GM12865 (cell line): Measurements from ENCODE around the gene KCNJ9.
A peak's percentile ranks its signal among the peaks of the same experiment; 100 is the strongest.

Experiments
- DNase-seq: peaks from one replicate; pipeline ENCODE4 v3.0.0; 2010; ENCODE audit warnings: low read depth
- H3K4me3 ChIP-seq: 2 replicates; pipeline ENCODE4 v1.5.1; 2011; ENCODE audit warnings: mild to moderate bottlenecking, low read depth, low read length, control low read depth
- TF ChIP-seq, protein P1 (sequence below): IDR thresholded peaks from 2 replicates; pipeline ENCODE4 v1.5.1; 2011; ENCODE audit warnings: low read length, control low read depth, low read depth, inconsistent platforms; ENCODE audit not compliant: insufficient read depth; ENCODE audit errors: missing control alignments

The KCNJ9 gene

GRCh38 chr1:160075836-160076235 lies 5.5 kb upstream of the KCNJ9 start:
- H3K4me3 ChIP-seq, result no peak overlapping the region
- TF ChIP-seq, protein P1, sequence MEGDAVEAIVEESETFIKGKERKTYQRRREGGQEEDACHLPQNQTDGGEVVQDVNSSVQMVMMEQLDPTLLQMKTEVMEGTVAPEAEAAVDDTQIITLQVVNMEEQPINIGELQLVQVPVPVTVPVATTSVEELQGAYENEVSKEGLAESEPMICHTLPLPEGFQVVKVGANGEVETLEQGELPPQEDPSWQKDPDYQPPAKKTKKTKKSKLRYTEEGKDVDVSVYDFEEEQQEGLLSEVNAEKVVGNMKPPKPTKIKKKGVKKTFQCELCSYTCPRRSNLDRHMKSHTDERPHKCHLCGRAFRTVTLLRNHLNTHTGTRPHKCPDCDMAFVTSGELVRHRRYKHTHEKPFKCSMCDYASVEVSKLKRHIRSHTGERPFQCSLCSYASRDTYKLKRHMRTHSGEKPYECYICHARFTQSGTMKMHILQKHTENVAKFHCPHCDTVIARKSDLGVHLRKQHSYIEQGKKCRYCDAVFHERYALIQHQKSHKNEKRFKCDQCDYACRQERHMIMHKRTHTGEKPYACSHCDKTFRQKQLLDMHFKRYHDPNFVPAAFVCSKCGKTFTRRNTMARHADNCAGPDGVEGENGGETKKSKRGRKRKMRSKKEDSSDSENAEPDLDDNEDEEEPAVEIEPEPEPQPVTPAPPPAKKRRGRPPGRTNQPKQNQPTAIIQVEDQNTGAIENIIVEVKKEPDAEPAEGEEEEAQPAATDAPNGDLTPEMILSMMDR, result no peak
- DNase-seq, result no peak

DNA sequence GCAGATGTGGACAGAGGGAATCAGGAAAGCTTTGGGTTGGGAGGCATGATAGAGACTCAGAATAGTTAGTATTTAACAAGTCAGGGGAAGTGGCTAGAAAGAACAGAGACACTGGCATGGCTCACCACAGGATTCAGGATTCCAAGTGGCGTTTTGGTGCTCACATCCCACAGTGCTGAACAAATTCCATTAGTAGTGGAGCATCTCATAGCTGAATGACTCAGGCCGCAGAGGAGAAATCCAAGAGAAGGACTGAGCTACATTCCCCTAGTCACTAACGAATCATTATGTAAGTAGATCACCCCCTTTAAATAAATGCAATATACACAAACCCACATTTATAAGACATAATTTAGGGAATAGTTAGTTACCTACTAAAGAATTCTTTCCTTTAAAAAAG lies 5.0 kb upstream of the KCNJ9 start:
- TF ChIP-seq, protein P1, result no peak
- DNase-seq, result no peak
- H3K4me3 ChIP-seq, result no peak overlapping the region

- TF ChIP-seq, protein P1, result no peak
- no peak overlapping the region for H3K4me3 ChIP-seq
- DNase-seq, result no peak
Measured at GRCh38 chr1:160077486-160077885, 3.9 kb upstream of the KCNJ9 start.

DNA sequence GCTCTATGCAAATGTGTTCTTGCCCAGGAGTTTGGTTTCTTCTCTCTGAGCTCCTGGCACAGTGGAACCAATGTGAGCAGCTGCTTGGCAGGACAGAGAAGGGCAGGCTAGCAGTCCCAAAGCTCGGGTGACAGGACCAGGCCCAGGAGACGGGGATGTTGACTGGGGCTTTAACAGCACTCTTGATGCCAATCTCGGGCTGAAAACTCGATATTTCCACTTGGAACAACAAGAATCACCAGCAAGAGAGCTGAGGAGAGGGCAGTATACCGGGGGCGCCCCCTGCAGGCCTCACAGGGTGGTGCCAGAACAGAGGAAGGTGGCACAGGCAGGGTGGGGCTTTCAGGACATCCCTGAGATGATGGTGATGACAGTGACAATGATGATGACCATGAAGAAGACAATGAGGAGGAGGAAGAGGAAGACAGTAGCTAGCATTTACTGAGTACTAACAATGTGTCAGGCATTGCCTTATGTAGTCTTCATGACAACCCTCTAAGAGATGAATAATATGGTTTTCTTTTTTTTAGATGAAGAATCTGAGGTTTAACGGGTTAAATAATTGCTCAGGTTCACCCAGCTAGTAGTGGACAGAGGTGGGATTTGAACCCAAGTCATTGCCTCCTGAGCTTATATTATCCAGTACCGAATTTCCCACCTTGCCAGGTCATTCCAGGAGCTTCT lies 2.7 kb upstream of the KCNJ9 start:
- TF ChIP-seq, protein P1, result peak; percentile 84
- no peak overlapping the region for H3K4me3 ChIP-seq
- DNase-seq, result peak; percentile 63

DNA sequence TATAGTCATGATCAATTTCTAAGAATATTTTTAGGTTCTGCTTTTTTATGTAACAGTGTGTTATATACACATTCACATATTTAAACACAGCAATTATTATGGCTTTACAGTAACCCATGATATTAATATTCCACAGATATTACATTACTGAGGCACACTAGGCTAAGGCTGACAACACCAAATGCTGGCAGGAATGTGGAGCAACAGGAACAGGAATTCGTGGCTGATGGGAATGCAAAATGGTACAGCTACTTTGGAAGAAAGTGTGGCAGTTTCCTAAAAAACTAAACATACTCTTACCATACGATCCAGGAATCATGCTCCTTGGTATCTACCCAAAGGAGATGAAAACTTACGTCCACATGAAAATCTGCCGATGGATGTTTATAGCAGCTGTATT lies 1.9 kb upstream of the KCNJ9 start:
- TF ChIP-seq, protein P1, result no peak
- DNase-seq, result no peak
- H3K4me3 ChIP-seq, result no peak overlapping the region

GRCh38 chr1:160080381-160081100 lies 797 bp upstream of the KCNJ9 start:
- TF ChIP-seq, protein P1, result no peak
- no peak for DNase-seq
- no peak overlapping the region for H3K4me3 ChIP-seq

DNA sequence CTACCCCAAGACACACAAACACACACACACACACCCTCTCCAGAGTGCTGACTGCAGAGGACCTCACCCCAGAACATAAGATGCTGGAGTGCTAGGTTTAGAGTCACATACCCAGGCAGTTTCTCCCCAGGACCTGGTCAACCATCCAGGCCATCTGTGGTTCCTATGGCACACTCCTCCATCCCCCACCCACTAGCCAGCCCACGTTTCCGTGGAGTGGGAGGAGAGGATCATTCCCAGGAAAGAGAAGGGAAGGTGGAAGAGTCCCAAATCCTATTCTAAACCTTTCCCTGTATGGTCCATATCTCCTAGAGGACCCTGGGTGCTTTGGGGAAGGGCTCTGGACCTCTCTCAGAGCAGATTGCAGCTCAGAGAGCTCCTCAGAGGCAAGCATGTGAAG lies 1.1 kb downstream of the KCNJ9 start:
- TF ChIP-seq, protein P1, result no peak
- H3K4me3 ChIP-seq, result no peak overlapping the region
- DNase-seq, result no peak
